Stimulated activated CD8-positive, alpha-beta memory T cell treated with anti-CD3 and anti-CD28 coated beads, Interleukin-4, amount 100 ng/mL, for 24 hours (primary cell): ENCODE measurements around the gene SPPL2B.
A peak's percentile ranks its signal among the peaks of the same experiment; 100 is the strongest.
"Not testable (repeated sequence)": the region's sequence is repeated elsewhere in the genome, so short reads cannot be mapped to it uniquely, and the experiment has no call there.

Source experiments
- DNase-seq: peaks from one replicate; pipeline ENCODE4 v3.0.0-alpha.2; 2020; ENCODE audit warnings: low read depth

The SPPL2B gene, protein sequence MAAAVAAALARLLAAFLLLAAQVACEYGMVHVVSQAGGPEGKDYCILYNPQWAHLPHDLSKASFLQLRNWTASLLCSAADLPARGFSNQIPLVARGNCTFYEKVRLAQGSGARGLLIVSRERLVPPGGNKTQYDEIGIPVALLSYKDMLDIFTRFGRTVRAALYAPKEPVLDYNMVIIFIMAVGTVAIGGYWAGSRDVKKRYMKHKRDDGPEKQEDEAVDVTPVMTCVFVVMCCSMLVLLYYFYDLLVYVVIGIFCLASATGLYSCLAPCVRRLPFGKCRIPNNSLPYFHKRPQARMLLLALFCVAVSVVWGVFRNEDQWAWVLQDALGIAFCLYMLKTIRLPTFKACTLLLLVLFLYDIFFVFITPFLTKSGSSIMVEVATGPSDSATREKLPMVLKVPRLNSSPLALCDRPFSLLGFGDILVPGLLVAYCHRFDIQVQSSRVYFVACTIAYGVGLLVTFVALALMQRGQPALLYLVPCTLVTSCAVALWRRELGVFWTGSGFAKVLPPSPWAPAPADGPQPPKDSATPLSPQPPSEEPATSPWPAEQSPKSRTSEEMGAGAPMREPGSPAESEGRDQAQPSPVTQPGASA

DNA sequence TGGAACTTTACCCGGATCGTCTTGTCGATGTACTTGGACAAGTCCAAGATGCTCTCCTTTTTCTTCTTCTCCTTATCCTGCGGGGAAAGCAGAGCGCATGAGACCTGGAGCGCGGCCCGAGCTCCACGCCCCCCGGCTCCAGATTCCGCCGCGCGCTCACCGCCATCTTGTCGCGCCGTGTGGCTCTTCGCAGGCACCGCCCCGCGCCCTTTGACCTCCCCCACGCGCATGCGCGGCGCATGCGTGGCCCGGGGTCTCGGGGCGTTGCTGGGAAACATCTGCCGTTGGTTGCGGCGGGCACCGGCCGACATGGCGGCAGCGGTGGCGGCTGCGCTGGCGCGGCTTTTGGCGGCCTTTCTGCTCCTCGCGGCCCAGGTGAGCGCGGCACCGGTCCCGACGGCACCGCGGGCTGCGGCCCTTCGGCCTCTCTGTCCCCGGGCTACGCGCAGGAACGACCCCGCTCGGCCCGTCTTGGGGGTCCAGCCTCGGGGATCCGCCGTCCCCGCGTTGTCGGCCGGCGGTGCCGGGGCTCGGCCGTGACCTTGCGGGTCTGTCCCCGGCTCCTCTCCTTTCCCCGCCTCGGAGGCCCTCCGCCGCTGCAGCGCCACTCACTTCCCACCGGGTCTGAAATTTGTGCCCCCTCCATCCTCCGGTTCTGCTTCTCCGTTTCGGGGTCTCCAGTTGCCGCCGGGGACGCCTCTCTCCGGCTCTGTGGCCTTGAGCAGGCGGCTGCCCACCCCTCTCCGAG is at the start of gene SPPL2B, which contains the start of gene LSM7:
TSS of gene SPPL2B (plus strand) at position 284 of the 748 bp plus-strand sequence. CDS start at position 310, 26 bp downstream.
TSS of gene LSM7 (minus strand) at position 186 of the 748 bp plus-strand sequence. CDS start at position 166, 20 bp downstream.
- DNase-seq, result peak; percentile 92

DNA sequence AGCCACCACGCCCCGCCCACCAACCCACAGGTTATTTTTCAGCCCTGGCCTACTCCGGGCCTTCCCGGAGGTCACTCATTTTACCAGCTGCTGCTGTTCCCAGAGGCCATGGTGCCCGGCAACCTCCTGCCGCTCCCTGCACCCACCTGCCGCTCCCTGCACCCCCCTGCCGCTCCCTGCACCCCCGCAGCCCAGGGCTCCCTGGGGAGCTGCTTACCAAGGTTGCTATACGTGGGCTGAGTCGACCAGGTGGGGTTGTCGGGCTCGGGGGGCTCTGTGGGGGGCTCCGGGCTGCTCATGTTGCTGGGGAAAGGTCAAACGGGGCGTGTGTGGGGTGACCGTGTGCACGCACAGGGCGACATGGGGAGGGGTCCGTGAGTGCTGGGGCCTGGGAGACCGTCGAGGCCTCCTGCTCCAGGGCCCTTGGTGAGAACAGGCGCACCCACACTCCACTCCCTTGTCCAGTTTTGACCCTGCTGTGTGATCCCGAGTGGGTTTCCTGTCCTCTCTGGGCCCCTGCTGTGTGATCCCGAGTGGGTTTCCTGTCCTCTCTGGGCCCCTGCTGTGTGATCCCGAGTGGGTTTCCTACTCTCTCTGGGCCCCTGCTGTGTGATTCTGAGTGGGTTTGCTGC is 47.7 kb upstream of the SPPL2B start:
- DNase-seq, result no peak

DNA sequence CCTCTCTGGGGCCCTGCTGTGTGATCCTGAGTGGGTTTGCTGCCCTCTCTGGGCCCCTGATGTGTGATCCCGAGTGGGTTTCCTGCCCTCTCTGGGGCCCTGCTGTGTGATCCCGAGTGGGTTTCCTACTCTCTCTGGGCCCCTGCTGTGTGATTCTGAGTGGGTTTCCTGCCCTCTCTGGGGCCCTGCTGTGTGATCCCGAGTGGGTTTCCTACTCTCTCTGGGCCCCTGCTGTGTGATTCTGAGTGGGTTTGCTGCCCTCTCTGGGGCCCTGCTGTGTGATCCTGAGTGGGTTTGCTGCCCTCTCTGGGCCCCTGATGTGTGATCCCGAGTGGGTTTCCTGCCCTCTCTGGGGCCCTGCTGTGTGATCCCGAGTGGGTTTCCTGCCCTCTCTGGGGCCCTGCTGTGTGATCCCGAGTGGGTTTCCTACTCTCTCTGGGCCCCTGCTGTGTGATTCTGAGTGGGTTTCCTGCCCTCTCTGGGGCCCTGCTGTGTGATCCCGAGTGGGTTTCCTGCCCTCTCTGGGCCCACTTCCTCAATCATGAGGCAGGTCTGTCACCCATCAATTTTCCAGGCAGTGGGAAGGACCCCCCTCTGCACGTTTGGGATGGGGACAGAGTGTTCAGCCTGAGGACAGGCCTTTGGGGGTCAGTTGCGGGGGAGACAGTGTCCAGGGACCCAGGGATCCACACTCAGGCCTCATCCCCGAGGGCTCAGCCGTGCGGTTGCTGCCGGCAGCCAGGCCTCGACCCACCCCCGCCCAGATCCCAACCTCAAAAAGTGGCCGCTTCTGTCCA is 47.0 kb upstream of the SPPL2B start:
- not testable (repeated sequence) for DNase-seq

DNA sequence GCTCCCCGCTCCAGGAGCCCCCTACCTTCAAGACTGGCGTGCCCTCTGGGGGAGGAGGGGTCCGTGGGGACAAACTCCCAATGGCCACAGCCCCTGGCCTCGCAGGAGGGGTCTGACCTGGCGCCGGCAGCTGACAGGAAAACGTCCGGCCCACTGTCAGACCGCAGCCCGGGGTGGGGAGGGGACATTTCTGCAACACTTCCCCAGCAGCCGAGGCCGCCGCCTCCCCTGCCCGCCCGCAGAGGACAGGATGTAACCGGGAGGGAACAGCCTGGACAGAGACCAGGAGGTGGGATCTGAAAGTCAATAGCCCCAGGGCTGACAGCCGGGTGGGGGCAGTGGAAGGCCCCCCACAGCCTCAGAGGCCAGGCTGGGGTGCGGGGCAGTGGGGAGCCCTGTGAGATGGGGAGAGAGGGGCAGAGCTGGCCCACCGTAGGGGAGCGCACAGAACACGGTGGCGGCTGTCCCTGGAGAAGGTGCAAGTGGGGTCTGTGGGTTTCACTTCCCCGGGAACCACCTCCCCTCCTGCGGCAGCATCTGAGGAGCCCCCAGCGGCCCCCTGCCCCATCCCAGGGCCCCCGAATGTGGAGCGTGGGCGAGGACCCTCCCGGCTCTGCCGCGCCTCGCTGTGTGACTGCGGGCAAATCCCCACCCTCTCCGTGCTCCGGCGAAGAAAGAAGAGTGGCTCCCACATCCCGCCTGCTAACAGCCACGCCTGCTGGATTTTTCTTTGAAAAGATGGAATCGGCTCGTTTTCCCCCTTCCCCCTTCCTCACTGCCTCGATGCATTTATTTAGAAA is 46.2 kb upstream of the SPPL2B start, which contains the start of gene PEAK3:
TSS of gene PEAK3 (minus strand) at position 114 of the 800 bp plus-strand sequence. CDS start 1,244 bp downstream, outside the sequence.
- no peak for DNase-seq

DNA sequence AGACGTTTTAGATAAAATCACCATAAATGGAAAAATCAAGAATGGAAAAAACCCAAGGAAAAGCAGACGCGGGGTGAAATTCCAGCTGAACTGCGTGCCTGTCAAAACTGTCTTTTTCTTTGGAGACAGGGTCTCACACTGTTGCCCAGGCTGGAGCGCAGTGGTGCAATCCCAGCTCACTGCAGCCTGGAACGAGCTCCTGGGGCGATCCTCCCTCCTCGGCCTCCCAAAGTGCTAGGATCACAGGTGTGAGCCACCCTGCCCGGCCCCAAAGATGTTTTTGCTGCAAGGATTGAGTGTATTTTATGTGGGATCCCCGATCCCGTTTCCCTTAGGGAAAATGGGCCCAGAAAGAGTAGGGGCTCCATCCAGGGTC is 45.6 kb upstream of the SPPL2B start:
- DNase-seq, result no peak

DNA sequence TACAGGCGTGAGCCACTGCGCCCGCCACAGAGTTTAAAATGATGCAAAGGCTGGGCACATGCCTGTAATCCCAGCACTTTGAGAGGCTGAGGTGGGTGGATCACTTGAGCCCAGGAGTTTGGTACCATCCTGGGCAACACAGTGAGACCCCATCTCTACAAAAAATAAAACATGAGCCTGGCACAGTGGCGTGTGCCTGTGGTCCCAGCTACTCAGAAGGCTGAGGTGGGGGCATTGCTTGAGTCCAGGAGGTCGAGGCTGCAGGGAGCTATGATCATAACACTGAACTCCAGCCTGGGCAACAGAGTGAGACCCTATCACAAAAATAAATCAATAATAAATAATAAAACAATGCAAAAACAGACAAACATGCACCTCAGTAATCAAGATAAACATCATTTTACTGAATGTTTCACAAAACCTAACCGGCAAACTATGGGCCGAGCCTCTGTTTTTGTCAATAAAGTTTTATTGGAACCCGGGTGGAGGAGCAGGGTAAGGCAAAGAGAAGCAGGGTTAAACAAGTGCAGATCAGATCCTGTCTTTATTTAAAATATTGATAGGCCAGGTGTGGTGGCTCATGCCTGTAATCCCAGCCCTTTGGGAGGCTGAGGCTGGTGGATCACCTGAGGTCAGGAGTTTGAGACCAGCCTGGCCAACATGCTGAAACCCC is 44.5 kb upstream of the SPPL2B start:
- DNase-seq, result no peak

DNA sequence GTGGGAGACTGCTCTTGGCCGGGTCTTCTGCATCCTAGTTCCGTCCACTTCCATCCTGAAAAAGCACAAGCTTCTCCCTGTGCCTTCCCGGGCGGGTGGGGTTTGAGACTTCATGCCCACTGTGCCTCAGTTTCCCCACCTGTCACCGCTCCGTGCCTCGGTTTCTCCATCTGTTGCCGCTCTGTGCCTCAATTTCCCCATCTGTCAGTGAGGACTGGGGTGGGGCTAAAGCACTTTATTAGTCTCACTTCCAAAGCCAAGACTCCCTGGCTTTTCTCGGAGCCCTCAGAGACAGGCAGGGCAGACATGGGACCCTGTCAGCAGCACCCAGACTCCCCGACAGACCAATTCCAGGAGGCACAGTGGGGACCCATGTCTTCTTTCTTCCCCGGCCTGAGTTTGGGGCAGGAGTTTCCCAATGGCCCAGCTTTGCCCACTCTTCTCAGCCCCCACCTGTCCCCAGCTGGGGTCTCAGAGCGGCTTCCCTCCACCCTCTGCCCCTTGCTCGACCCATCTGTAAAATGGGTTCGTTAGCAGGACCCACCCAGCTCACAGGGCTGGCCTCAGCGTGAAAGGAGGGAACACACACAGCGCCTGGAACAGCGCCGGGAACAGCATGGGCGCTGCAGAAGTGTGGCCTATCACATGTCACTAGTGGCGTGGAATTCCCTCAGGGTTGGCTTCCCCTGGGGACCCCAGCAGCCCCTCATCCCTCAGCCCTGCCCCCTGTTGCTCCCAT is 41.9 kb upstream of the SPPL2B start:
- no peak for DNase-seq

DNA sequence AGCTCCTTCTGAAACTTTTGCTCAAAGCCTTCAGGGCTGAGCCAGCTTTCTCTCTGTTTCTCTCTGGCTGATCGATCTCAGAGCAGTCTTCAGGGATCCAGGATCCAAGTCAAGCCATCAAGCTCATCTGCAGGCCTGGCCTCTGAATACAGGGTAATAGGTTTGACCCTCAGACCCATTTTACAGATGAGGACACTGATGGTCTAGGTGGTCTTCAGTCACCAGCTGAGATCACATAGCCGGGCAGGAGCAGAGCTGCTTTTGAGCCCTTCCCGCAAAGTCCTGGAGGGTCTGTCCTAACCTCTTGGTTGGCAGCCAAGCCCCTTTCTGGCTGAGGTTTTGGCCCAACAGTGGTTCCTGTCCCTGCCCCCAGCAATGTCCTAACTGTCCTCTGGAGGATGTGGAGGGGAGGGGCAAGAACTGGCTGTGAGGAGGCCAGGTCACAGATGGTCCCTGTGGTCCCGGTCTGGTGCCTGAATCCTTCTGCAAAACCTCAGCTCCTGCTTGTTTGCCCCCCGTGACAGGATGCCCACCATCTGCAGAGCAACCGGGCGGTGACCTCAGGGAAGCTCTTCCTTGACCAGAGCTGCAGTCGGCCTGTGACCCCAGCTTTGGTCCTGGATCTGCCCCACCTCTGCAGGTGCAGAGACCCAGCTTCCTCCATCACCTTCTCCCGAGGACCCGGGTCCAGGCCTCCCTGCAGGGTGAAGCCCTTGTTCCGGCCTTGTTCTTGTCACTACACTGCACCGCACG is 40.7 kb upstream of the SPPL2B start:
- DNase-seq, result no peak

DNA sequence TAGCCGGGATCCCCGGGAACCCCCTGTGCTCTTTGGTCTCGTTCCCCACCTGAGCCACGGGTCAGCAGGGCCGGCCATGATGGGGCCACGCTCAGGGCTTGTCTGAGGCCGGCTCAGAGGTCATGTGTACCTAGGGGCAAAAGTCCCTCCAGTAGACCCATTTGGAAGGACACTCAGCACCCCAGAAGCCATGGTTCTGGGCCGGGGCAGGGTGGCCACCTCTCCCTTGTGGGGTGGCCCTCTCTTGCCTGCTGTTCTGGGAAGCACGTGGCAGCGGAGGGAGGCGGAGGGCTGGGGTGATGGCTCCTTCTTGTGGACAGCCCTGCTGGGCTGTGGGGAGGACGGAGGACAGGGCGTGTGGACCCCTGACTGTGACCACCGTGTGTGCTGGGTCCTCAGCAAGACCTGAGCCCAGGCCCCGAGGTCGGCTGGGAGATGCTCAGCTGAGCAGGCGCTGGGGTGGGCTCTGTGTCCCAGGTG is 40.1 kb upstream of the SPPL2B start:
- DNase-seq, result no peak

DNA sequence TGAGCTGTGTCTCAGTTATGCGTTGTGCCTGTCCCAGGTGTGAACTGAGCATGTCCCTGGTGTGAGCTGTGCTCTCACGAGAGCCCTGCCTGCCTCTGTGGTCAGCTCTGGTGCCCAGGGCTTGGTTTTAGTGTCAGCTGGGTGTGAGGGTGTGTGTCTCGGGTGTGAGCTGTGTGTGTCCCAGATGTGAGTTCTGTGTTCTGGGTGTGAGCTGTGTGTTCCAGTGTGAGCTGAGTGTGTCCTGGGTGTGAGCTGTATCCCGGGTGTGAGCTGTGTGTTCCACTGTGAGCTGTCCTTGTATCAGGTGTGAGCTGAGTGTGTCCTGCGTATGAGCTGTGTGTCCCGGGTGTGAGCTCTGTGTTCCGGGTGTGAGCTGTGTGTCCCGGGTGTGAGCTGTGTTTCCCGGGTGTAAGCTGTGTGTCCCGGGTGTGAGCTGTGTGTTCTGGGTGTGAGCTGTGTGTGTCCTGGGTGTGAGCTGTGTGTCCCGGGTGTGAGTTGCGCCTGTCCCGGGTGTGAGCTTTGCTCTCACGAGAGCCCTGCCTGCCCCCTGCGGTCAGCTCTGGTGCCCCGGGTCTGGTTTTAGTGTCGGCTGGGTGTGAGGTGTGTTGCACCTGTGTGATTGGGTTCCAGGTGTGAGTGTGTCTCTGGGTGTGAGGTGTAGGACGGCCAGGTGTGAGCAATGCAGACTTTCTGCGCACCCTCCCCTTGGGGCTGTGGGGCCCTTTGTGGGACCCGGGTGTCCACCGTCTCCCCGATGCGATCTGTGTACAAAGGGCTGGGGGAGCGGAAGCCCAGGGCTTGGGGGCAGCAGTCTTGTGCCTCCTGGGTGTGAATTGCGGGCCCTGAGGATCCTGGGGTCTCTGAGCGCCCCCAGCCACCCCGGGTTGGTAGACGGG is 39.4 kb upstream of the SPPL2B start:
- DNase-seq, result no peak

DNA sequence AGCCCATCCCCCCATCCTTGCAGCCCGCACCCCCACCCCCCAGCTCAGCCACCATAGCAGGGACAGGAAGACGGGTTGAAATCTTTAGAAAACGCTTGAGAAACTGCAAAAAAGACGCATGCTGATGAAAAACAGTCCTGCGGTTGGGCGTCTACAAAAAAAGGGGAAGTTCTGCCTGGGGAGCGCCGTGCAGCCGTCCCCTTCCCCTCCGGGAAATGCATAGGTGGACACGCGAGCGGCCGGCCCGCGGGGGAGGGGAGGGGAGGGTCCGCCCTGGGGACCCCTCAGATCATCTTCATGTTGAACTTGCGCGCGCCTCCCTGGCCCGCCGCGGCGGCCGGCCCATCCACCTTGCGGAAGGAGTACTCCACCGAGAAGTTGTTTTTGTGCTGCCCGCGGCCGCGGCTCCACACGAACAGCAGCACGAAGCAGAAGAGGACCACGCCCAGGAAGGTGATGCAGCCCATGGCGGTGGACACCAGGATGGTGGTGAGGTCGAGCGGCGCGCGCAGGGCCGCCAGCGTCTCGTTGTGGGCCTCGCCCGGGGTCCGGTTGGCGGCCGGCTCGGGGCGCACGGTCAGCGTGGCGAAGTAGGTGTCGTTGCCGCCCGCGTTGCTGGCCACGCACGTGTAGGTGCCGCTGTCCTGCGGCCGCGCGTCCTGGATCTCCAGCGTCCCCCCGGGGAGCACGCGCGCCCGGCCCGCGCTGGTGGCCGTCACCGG is 38.6 kb upstream of the SPPL2B start:
- DNase-seq, result no peak

DNA sequence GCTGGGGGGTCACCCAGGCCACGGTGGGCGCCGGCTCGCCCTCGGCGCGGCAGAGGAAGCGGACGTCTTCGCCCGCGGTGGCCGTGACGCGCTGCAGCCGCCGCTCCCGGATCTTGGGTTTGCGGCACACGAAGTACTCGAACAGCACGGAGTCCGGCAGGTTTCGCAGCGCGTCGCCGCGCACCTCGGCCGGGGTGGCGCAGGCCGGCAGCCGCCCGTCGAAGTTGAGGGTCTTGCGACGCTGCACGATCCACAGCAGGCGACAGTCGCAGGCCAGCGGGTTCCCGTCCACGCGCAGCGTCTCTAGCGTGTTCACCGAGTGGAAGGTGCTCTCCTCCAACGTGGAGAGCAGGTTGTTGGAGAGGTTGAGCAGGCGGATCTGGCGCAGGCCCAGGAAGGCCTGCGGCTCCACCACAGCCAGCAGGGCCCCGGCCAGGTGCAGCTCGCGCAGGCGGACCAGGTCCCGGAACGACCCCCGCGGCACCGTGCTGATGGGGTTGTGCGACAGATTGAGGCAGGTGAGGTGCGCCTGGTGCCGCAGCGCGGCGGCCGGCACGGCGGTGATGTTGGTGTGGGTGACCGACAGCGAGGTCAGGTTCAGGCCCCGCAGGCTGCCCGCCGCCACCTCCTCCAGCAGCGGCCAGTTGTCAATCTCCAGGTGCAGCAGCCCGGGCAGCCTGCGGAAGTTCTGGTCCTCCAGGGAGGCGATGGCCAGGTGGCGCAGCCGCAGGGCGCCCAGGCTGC is 37.9 kb upstream of the SPPL2B start:
- DNase-seq, result no peak

DNA sequence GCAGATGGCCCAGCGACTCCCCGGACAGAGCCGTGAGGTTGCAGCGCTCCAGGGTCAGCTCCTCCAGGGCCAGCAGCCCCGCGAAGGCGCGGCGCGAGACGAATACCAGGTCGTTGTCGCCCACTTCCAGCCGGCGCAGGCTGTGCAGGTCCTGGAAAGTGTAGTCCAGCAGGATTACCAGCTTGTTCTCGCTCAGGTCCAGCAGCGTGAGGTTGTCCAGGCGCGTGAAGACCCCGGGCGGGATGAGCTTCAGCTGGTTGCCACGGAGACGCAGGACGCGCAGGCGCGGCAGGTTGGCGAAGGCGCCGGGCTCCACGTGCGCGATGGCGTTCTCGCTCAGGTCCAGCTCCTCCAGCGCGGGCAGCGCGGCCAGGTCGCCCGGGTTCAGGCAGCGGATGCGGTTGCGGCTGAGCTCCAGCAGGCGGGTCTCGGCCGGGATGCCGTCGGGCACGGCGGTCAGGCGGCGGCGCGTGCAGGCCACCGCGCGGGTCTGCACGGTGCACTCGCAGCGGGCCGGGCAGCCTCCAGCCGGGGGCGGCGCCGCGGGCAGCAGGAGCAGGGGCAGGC is 37.2 kb upstream of the SPPL2B start:
- no peak for DNase-seq

DNA sequence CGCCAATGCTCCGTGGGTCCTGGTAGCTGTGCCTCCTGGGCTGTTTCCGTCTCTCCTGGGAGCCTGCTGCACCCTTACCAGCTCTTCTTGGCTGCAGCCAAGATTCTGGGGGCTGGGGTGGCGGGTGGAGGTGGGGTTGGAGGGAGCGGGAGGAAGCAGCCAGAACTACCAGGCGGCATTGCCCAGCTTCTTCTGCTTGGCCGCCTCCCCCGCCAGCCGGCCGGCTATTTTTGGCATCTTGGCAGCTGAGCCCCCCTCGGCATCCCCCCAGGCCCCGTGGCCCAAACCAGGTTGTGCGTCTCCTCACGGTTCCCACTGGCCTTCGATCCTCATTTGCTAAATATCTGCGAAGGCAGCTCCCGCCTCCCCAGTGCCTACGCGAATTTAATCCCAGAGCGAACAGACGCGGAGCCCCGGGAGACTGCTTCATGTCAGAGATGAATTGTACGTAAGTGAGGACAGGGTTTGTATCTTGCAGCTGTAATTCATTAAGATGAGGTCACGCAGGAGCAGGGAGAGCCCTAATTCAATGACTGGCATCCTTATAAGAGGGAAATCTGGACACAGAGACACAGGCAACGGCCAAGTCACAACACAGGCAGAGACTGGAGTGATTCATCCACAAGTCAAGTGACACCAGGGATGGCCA is 33.7 kb upstream of the SPPL2B start:
- DNase-seq, result no peak

DNA sequence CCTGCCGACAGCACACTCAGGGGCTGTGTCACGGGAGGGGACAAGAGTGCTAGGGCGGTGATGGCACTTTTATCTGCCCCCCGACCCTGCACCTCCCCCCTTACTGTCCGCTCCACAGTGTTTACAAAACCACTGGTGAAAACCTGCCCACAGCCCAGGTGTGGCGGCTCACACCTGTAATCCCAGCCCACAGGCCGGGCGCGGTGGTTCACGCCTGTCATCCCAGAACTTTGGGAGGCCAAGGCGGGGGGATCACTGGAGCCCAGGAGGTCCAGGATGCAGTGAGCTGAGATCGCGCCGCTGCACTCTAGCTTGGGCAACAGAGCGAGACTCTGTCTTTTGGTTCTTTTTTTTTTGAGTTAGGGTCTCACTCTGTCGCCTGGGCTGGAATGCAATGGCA is 32.3 kb upstream of the SPPL2B start:
- no peak for DNase-seq
